NOMO-1 treated with DMSO at 0.1 percent for 48 hours (cell line): ENCODE data around the gene SLIT3.
A peak's percentile ranks its signal among the peaks of the same experiment; 100 is the strongest.
"Not testable (repeated sequence)": the region's sequence is repeated elsewhere in the genome, so short reads cannot be mapped to it uniquely, and the experiment has no call there.

Experiments used
- DNase-seq: peaks from one replicate; lab custom pipeline; 2025; ENCODE audit not compliant: unreplicated experiment; lab: John Stamatoyannopoulos, UW

SLIT3 gene

GRCh38 chr5:168753691-168754254 is 547.2 kb downstream of the SLIT3 start:
- no peak for DNase-seq

- no peak for DNase-seq
Observed at GRCh38 chr5:168752416-168753190, 548.3 kb downstream of the SLIT3 start.

- no peak for DNase-seq
Observed at GRCh38 chr5:168752012-168752411, 548.9 kb downstream of the SLIT3 start.

- DNase-seq: no peak
Observed at GRCh38 chr5:168750926-168751325, 550.0 kb downstream of the SLIT3 start.

- no peak for DNase-seq
Observed at GRCh38 chr5:168749391-168750100, 551.4 kb downstream of the SLIT3 start.

GRCh38 chr5:168747987-168748777 is 552.8 kb downstream of the SLIT3 start:
- DNase-seq: peak; percentile 21

GRCh38 chr5:168746893-168747640 is 553.9 kb downstream of the SLIT3 start:
- no peak for DNase-seq

GRCh38 chr5:168746126-168746892 is 554.6 kb downstream of the SLIT3 start:
- DNase-seq: not testable (repeated sequence)

- no peak for DNase-seq
Observed at GRCh38 chr5:168743617-168744016, 557.3 kb downstream of the SLIT3 start.

- DNase-seq: not testable (repeated sequence)
Observed at GRCh38 chr5:168742311-168742710, 558.6 kb downstream of the SLIT3 start.

- no peak for DNase-seq
Observed at GRCh38 chr5:168740811-168741213, 560.1 kb downstream of the SLIT3 start.

GRCh38 chr5:168740092-168740800 is 560.7 kb downstream of the SLIT3 start:
- DNase-seq: no peak

GRCh38 chr5:168737066-168737465 is 563.9 kb downstream of the SLIT3 start:
- DNase-seq: no peak

GRCh38 chr5:168736281-168736831 is 564.6 kb downstream of the SLIT3 start:
- no peak for DNase-seq

- no peak for DNase-seq
Observed at GRCh38 chr5:168734620-168735300, 566.2 kb downstream of the SLIT3 start.

GRCh38 chr5:168734119-168734518 is 566.8 kb downstream of the SLIT3 start:
- DNase-seq: no peak

GRCh38 chr5:168728546-168729211 is 572.3 kb downstream of the SLIT3 start:
- no peak for DNase-seq

- DNase-seq: no peak
Observed at GRCh38 chr5:168727547-168727946, 573.4 kb downstream of the SLIT3 start.
